IPS DF 19.7 (cell line): ENCODE measurements around the gene SULT4A1.
"Not testable (repeated sequence)": the region's sequence is repeated elsewhere in the genome, so short reads cannot be mapped to it uniquely, and the experiment has no call there.

Source experiments
- DNase-seq: peaks from one replicate; pipeline ENCODE4 v3.0.0-alpha.2; 2013; ENCODE audit warnings: low read depth, low spot score

The SULT4A1 gene

GRCh38 chr22:43887391-43887790, 25.1 kb upstream of the SULT4A1 start:
- no peak for DNase-seq

- DNase-seq, result no peak
Observed at GRCh38 chr22:43886231-43886630, 23.9 kb upstream of the SULT4A1 start.

- DNase-seq, result no peak
Observed at GRCh38 chr22:43885786-43886185, 23.5 kb upstream of the SULT4A1 start.

- no peak for DNase-seq
Observed at GRCh38 chr22:43885319-43885671, 23.0 kb upstream of the SULT4A1 start.

- DNase-seq, result no peak
Observed at GRCh38 chr22:43884600-43885318, 22.4 kb upstream of the SULT4A1 start.

GRCh38 chr22:43883719-43884415, 21.6 kb upstream of the SULT4A1 start:
- DNase-seq, result no peak

- DNase-seq, result peak; percentile 71
Observed at GRCh38 chr22:43883012-43883661, 20.8 kb upstream of the SULT4A1 start.

- no peak for DNase-seq
Observed at GRCh38 chr22:43882122-43882767, 19.9 kb upstream of the SULT4A1 start.

GRCh38 chr22:43881091-43882061, 19.1 kb upstream of the SULT4A1 start:
- no peak for DNase-seq

- no peak for DNase-seq
Observed at GRCh38 chr22:43880541-43880991, 18.3 kb upstream of the SULT4A1 start.

- no peak for DNase-seq
Observed at GRCh38 chr22:43879901-43880540, 17.7 kb upstream of the SULT4A1 start.

- no peak for DNase-seq
Observed at GRCh38 chr22:43878831-43879550, 16.7 kb upstream of the SULT4A1 start.

- DNase-seq, result no peak
Observed at GRCh38 chr22:43878079-43878795, 15.9 kb upstream of the SULT4A1 start.

GRCh38 chr22:43876866-43877509, 14.7 kb upstream of the SULT4A1 start:
- no peak for DNase-seq

GRCh38 chr22:43869799-43870198, 7.5 kb upstream of the SULT4A1 start:
- no peak for DNase-seq

- not testable (repeated sequence) for DNase-seq
Observed at GRCh38 chr22:43869001-43869400, 6.7 kb upstream of the SULT4A1 start.

- peak; percentile 69 for DNase-seq
Observed at GRCh38 chr22:43867839-43868635, 5.7 kb upstream of the SULT4A1 start.

GRCh38 chr22:43862882-43863202, 529 bp upstream of the SULT4A1 start:
- DNase-seq, result no peak
